Measurements from ENCODE around the gene OPA1. TPM values are rescaled to one million over a fixed set of nuclear protein-coding genes. Genes with fewer than 3 reads are reported as not detected.

Gene OPA1
- total and polyA plus RNA-seq, 2 experiments from 2014 or later, result 24.9 to 89.9 TPM

GRCh38 chr3:193662757-193663322, 69.8 kb downstream of the OPA1 start:
- Histone ChIP-seq H3K4me3 (no peak overlapping the region), H3K27ac (ENCODE audit: low read depth) (no peak overlapping the region)

More at GRCh38 chr3:193662757-193663322, 69.8 kb downstream of the OPA1 start:
- Mint-ChIP-seq H3K36me3 (ENCODE audit: low read depth) (peaks cover 63% of the 10 kb centered on the region), H3K27ac (no peak overlapping the region; the same call in 1 of the 2 replicates), H3K9me3 (0 out of 3 replicates have a peak, but pooled peaks cover 1% of the 10 kb centered on the region), H3K27me3 (ENCODE audit: insufficient read depth, low read depth, poor library complexity) (peaks cover 5% of the 10 kb centered on the region), H3K4me3 (no peak overlapping the region), H3K4me1 (peaks cover 24% of the 10 kb centered on the region)
- Histone ChIP-seq H3K27me3 (ENCODE audit: insufficient read depth) (no peaks in the 10 kb centered on the region), H2AFZ (no peak overlapping the region), H3K79me2 (replicated peaks; ENCODE audit: insufficient read depth) (no peaks in the 10 kb centered on the region), H3F3A (replicated peaks; ENCODE audit: low read depth) (no peaks in the 10 kb centered on the region), H3K36me3 (ENCODE audit: insufficient read depth) (no peaks in the 10 kb centered on the region), H4K20me1 (replicated peaks; ENCODE audit: insufficient read depth) (no peaks in the 10 kb centered on the region), H3K4me2 (no peak overlapping the region), H3K9me2 (ENCODE audit: insufficient read depth) (no peaks in the 10 kb centered on the region), H3K4me1 (ENCODE audit: insufficient read depth) (peaks cover 12% of the 10 kb centered on the region)
- TF ChIP-seq POLR2AphosphoS5 (IDR thresholded peaks at IDR 0.05; ENCODE audit: low read depth) (no peak), NANOG (IDR thresholded peaks at IDR 0.05; ENCODE audit: borderline replicate concordance) (no peak), STAT1 (IDR thresholded peaks at IDR 0.05; ENCODE audit: unreplicated experiment) (no peak), ZNF114 (CRISPR knock-in tag; IDR thresholded peaks at IDR 0.05) (no peak), CREB1 (CRISPR knock-in tag; IDR thresholded peaks at IDR 0.05; ENCODE audit: low read depth) (no peak), EZH2phosphoT487 (IDR thresholded peaks at IDR 0.05; ENCODE audit: unreplicated experiment) (no peak), ZNF331 (CRISPR knock-in tag; IDR thresholded peaks at IDR 0.05; ENCODE audit: low read depth) (no peak), JUNB (IDR thresholded peaks at IDR 0.05; ENCODE audit: unreplicated experiment) (no peak), EZH2 (IDR thresholded peaks at IDR 0.05; ENCODE audit: low read depth, unreplicated experiment) (no peak), REST (IDR thresholded peaks at IDR 0.05; ENCODE audit: unreplicated experiment) (no peak)
- TF ChIP-seq, protein P1, sequence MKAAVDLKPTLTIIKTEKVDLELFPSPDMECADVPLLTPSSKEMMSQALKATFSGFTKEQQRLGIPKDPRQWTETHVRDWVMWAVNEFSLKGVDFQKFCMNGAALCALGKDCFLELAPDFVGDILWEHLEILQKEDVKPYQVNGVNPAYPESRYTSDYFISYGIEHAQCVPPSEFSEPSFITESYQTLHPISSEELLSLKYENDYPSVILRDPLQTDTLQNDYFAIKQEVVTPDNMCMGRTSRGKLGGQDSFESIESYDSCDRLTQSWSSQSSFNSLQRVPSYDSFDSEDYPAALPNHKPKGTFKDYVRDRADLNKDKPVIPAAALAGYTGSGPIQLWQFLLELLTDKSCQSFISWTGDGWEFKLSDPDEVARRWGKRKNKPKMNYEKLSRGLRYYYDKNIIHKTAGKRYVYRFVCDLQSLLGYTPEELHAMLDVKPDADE (IDR thresholded peaks at IDR 0.05), result no peak
- TF ChIP-seq, protein P2, sequence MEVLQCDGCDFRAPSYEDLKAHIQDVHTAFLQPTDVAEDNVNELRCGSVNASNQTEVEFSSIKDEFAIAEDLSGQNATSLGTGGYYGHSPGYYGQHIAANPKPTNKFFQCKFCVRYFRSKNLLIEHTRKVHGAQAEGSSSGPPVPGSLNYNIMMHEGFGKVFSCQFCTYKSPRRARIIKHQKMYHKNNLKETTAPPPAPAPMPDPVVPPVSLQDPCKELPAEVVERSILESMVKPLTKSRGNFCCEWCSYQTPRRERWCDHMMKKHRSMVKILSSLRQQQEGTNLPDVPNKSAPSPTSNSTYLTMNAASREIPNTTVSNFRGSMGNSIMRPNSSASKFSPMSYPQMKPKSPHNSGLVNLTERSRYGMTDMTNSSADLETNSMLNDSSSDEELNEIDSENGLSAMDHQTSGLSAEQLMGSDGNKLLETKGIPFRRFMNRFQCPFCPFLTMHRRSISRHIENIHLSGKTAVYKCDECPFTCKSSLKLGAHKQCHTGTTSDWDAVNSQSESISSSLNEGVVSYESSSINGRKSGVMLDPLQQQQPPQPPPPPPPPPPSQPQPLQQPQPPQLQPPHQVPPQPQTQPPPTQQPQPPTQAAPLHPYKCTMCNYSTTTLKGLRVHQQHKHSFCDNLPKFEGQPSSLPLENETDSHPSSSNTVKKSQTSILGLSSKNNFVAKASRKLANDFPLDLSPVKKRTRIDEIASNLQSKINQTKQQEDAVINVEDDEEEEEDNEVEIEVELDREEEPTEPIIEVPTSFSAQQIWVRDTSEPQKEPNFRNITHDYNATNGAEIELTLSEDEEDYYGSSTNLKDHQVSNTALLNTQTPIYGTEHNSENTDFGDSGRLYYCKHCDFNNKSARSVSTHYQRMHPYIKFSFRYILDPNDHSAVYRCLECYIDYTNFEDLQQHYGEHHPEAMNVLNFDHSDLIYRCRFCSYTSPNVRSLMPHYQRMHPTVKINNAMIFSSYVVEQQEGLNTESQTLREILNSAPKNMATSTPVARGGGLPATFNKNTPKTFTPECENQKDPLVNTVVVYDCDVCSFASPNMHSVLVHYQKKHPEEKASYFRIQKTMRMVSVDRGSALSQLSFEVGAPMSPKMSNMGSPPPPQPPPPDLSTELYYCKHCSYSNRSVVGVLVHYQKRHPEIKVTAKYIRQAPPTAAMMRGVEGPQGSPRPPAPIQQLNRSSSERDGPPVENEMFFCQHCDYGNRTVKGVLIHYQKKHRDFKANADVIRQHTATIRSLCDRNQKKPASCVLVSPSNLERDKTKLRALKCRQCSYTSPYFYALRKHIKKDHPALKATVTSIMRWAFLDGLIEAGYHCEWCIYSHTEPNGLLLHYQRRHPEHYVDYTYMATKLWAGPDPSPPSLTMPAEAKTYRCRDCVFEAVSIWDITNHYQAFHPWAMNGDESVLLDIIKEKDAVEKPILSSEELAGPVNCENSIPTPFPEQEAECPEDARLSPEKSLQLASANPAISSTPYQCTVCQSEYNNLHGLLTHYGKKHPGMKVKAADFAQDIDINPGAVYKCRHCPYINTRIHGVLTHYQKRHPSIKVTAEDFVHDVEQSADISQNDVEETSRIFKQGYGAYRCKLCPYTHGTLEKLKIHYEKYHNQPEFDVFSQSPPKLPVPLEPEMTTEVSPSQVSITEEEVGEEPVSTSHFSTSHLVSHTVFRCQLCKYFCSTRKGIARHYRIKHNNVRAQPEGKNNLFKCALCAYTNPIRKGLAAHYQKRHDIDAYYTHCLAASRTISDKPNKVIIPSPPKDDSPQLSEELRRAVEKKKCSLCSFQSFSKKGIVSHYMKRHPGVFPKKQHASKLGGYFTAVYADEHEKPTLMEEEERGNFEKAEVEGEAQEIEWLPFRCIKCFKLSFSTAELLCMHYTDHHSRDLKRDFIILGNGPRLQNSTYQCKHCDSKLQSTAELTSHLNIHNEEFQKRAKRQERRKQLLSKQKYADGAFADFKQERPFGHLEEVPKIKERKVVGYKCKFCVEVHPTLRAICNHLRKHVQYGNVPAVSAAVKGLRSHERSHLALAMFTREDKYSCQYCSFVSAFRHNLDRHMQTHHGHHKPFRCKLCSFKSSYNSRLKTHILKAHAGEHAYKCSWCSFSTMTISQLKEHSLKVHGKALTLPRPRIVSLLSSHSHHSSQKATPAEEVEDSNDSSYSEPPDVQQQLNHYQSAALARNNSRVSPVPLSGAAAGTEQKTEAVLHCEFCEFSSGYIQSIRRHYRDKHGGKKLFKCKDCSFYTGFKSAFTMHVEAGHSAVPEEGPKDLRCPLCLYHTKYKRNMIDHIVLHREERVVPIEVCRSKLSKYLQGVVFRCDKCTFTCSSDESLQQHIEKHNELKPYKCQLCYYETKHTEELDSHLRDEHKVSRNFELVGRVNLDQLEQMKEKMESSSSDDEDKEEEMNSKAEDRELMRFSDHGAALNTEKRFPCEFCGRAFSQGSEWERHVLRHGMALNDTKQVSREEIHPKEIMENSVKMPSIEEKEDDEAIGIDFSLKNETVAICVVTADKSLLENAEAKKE (CRISPR knock-in tag; IDR thresholded peaks at IDR 0.05), result no peak
- TF ChIP-seq, protein P3, sequence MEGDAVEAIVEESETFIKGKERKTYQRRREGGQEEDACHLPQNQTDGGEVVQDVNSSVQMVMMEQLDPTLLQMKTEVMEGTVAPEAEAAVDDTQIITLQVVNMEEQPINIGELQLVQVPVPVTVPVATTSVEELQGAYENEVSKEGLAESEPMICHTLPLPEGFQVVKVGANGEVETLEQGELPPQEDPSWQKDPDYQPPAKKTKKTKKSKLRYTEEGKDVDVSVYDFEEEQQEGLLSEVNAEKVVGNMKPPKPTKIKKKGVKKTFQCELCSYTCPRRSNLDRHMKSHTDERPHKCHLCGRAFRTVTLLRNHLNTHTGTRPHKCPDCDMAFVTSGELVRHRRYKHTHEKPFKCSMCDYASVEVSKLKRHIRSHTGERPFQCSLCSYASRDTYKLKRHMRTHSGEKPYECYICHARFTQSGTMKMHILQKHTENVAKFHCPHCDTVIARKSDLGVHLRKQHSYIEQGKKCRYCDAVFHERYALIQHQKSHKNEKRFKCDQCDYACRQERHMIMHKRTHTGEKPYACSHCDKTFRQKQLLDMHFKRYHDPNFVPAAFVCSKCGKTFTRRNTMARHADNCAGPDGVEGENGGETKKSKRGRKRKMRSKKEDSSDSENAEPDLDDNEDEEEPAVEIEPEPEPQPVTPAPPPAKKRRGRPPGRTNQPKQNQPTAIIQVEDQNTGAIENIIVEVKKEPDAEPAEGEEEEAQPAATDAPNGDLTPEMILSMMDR (conservative IDR thresholded peaks at IDR 0.05; ENCODE audit: low read depth in 2 of 2), result no peak
- DNase-seq (ENCODE audit: low spot score) (no peak), ATAC-seq (no peak)

Measured in GM23338 (cell line).